Colonic mucosa (tissue), 4 donors: ENCODE results near the gene TSPAN2. TPM values are rescaled to one million over a fixed set of nuclear protein-coding genes. Genes with fewer than 3 reads are reported as not detected.

Source experiments
- DNase-seq: peaks from one replicate; pipeline ENCODE4 v3.0.0-alpha.2; 2020
- H3K27ac ChIP-seq: fragments of 200-600 bp; one replicate; pipeline ENCODE4 v1.8.0; 2021
- H3K27me3 ChIP-seq: fragments of 200-600 bp; one replicate; pipeline ENCODE4 v1.8.0; 2021
- H3K36me3 ChIP-seq: fragments of 200-600 bp; one replicate; pipeline ENCODE4 v1.8.0; 2021
- H3K4me1 ChIP-seq: fragments of 200-600 bp; one replicate; pipeline ENCODE4 v1.8.0; 2021; ENCODE audit warnings: mild to moderate bottlenecking
- H3K4me3 ChIP-seq: fragments of 200-600 bp; one replicate; pipeline ENCODE4 v1.8.0; 2021
- H3K9ac ChIP-seq, 2 donors: one replicate each; pipeline ENCODE4 v1.7.0; 2013; ENCODE audit warnings: control low read depth in 2 of 2, low read depth in 2 of 2, low read length in 2 of 2
- H3K9me3 ChIP-seq: fragments of 200-600 bp; one replicate; pipeline ENCODE4 v1.8.0; 2021
- intact Hi-C: fragments of 100-400 bp; cut with DNase I; formaldehyde crosslinking; loops from one replicate; pipeline ENCODE4 v1.14.1; 2022
- total RNA-seq, 2 donors: library from RNA; stranded (reverse); fragmentation: NEBNext Ultra II Directional in 1 of 2; extraction: Animal tissue kit (Norgen Biotek cat#: 25700) in 1 of 2; gene quantifications; one replicate each; pipeline ENCODE4 v1.2.1, GENCODE V29; 2021
- TF ChIP-seq, protein P1 (sequence below): fragments of 200-600 bp; IDR thresholded peaks from one replicate; pipeline ENCODE4 v1.8.0; 2022; ENCODE audit warnings: antibody characterized with exemption, mild to moderate bottlenecking
- donor health status: healthy.
- donor health status: DM: no; HTN: no; CAD: no.
- donor health status: DM: no; HTN: no; CAD: no.

Gene TSPAN2
- total RNA-seq, 2 donors from 2014 or later = 2.1 to 14.6 TPM

DNA sequence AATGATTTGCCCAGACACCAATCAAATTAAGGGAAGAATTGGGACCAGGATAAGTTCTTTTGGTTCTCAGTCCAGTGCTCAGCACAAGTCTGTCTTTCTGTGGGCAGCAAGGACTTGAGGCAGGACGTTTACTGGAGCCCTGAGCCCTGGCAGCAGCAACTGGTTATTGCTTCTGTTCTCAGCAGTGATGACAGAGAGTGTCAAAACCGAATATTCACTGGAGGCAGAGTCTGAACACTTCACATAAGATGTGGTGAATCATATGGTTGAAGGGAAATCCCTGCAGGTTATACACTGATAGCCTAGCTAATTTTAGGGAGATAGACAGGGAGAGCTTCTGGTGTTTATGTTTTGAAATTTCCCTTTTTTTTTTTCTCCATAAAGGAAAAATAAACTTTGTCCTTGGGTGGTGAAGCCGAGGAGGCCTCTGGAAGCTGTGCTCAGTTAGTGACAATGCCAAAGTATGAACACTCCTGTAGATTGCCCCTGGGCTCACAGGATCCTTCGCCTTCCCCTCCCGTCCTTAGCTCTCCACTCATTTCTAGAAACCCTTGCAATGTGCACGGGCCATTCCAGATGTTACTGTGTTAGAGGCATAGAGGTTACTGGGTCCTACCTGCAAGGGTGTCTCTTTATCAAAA, 26.3 kb upstream of the TSPAN2 start:
- Histone ChIP-seq H3K36me3 (no peaks in the 10 kb centered on the region), H3K27me3 (no peaks in the 10 kb centered on the region), H3K4me1 (no peaks in the 10 kb centered on the region), H3K4me3 (no peak overlapping the region), H3K9ac (no peak overlapping the region), H3K9me3 (no peaks in the 10 kb centered on the region), H3K27ac (no peak overlapping the region)
- TF ChIP-seq, protein P1, sequence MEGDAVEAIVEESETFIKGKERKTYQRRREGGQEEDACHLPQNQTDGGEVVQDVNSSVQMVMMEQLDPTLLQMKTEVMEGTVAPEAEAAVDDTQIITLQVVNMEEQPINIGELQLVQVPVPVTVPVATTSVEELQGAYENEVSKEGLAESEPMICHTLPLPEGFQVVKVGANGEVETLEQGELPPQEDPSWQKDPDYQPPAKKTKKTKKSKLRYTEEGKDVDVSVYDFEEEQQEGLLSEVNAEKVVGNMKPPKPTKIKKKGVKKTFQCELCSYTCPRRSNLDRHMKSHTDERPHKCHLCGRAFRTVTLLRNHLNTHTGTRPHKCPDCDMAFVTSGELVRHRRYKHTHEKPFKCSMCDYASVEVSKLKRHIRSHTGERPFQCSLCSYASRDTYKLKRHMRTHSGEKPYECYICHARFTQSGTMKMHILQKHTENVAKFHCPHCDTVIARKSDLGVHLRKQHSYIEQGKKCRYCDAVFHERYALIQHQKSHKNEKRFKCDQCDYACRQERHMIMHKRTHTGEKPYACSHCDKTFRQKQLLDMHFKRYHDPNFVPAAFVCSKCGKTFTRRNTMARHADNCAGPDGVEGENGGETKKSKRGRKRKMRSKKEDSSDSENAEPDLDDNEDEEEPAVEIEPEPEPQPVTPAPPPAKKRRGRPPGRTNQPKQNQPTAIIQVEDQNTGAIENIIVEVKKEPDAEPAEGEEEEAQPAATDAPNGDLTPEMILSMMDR = no peak
- DNase-seq = no peak
- intact Hi-C loops = no loop called here

- Histone ChIP-seq H3K4me1 (no peaks in the 10 kb centered on the region), H3K4me3 (no peak overlapping the region), H3K27me3 (no peaks in the 10 kb centered on the region), H3K9me3 (no peaks in the 10 kb centered on the region), H3K36me3 (no peaks in the 10 kb centered on the region), H3K9ac (no peak overlapping the region), H3K27ac (no peak overlapping the region)
- DNase-seq = no peak
- TF ChIP-seq, protein P1 = no peak
- intact Hi-C loops = no loop called here
Observed at GRCh38 chr1:115114308-115114707, 25.0 kb upstream of the TSPAN2 start.

- Histone ChIP-seq H3K9me3 (no peaks in the 10 kb centered on the region), H3K27ac (no peak overlapping the region), H3K27me3 (no peaks in the 10 kb centered on the region), H3K4me1 (no peaks in the 10 kb centered on the region), H3K4me3 (no peak overlapping the region), H3K9ac (no peak overlapping the region), H3K36me3 (no peaks in the 10 kb centered on the region)
- TF ChIP-seq, protein P1 = no peak
- DNase-seq = no peak
- intact Hi-C loops = loop anchor here (2.0 kb wide), 1 partner anchor 135 kb away; no protein-coding TSS in a partner anchor
Observed at GRCh38 chr1:115113766-115114165, 24.5 kb upstream of the TSPAN2 start.

DNA sequence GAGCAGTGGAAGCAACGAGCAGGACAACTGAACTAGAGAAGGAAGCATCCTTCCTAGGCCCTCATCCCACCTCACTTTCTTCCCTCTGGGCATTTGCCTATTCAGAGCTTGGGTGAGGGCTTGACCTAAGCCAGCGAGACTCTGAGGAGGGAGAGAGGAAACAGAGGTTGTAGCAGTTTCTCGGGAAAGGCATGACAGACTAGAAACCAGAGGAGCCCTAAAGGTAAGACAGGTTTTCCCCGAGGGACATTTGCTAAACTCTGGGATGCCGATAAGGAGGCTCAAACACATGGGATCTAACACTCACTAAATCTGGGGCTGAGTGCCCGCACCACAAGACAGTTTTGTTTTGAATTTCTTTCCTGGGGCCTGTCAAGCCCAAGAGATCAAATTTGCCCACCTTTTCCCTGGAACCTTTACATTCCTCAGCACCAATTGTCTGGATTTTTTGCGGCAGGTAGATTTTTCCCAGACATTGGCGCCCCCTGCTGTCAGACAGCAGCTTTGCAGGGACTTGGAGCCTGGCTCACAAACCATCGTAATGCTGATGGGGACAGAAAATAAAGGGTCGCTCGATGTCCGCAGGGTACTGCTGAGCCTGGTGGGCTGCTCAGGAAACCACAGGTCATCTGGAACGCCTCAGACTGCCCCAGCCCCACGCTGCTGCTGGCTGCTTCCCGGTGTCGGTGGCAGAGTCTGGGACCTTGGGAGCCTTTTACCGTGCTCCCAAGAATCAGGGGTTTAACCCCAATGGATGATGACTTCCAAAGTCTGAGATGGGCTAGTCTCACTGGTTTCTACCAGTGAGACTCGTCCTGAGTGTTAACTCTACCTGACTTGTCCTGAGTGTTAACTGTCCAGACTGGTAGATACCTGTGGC, 23.4 kb upstream of the TSPAN2 start:
- TF ChIP-seq, protein P1 = peak; percentile 92
- no peaks in the 10 kb centered on the region for H3K4me1 ChIP-seq
- intact Hi-C loops = loop anchor here (2.0 kb wide), 1 partner anchor 134 kb away; no protein-coding TSS in a partner anchor
- no peak overlapping the region for H3K27ac ChIP-seq
- no peaks in the 10 kb centered on the region for H3K27me3 ChIP-seq
- H3K4me3 ChIP-seq = no peak overlapping the region
- no peaks in the 10 kb centered on the region for H3K9me3 ChIP-seq
- no peaks in the 10 kb centered on the region for H3K36me3 ChIP-seq
- no peak overlapping the region for H3K9ac ChIP-seq
- peak; percentile 39 for DNase-seq

DNA sequence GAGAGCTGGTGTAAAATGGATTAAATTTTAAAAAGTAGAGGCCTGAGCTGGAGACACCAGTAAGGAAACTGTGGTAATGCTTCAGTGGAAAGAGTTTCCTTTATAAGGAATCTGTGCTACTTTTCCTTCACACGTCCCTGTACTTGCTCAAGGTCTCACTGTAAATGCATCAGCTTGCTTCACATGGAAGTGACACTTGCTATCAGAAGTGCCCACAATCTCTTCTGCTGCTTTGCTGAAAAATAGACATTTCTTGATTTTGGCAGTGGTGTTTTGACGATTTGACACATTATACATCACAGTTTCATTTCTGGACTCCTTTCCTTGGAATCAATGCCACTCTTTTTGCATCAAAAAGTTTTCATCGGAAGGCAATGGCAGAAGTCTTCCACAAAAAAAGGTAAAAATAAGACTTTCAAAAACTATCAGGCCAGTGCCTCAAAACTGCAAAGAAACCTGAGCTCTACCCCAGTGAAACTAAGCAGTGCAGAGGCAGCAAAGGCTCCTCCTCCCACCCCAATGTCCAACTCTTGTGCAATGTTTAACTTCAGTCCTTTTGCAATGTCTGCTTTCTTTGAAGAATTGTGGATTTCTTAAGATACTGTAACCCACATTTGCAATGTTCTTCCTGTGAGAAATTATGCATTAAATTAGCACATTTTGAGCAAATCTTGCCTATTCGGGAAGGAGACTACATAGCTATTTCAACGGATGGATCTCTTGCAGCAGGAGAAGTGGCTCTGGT, 18.4 kb upstream of the TSPAN2 start:
- Histone ChIP-seq H3K27me3 (no peaks in the 10 kb centered on the region), H3K27ac (no peak overlapping the region), H3K9me3 (no peaks in the 10 kb centered on the region), H3K4me1 (no peaks in the 10 kb centered on the region), H3K9ac (no peak overlapping the region), H3K36me3 (no peaks in the 10 kb centered on the region), H3K4me3 (no peak overlapping the region)
- no peak for DNase-seq
- TF ChIP-seq, protein P1 = no peak
- intact Hi-C loops = no loop called here
